GM10266 (cell line): ENCODE results near the gene TRMT61B.

ENCODE experiments used
- DNase-seq: peaks from one replicate; pipeline ENCODE4 v3.0.0; 2012; ENCODE audit errors: extremely low spot score
- TF ChIP-seq, protein P1 (sequence below): IDR thresholded peaks from 2 replicates; pipeline ENCODE4 v1.5.1; 2012; ENCODE audit warnings: mild to moderate bottlenecking, low read depth; ENCODE audit not compliant: control insufficient read depth, insufficient read depth; ENCODE audit errors: missing control alignments

Gene TRMT61B

DNA sequence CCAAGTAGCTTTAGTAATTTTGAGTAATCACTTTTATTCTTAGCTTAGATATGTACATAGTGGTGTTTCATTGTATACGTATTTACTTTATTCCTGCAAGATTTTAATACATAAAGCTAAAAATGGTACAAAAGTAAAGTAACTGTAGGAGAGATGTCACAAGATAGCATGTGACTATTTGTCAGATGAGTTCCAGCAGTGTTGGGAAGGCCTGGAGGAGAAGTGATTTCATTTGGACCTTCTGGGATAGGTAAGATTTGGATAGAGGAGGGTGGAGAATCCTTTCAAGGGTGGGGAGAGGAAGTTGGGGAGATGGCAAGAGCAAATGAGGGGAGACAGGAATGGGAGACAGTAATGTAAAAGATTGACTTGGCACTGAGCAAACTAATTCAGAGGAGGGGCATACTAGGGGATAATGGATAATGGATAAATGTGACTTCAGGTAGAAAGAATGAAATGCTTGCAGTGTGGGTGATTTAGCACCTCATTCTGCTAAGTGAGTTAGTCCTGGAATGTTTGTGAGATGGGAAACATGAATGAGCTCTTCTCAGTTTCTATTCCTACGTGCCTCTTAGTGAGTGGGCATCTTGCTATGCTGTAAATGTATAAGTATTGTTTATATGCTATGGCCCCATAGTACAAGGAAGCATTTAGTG, 34.8 kb upstream of the TRMT61B start:
- no peak for DNase-seq
- TF ChIP-seq, protein P1, sequence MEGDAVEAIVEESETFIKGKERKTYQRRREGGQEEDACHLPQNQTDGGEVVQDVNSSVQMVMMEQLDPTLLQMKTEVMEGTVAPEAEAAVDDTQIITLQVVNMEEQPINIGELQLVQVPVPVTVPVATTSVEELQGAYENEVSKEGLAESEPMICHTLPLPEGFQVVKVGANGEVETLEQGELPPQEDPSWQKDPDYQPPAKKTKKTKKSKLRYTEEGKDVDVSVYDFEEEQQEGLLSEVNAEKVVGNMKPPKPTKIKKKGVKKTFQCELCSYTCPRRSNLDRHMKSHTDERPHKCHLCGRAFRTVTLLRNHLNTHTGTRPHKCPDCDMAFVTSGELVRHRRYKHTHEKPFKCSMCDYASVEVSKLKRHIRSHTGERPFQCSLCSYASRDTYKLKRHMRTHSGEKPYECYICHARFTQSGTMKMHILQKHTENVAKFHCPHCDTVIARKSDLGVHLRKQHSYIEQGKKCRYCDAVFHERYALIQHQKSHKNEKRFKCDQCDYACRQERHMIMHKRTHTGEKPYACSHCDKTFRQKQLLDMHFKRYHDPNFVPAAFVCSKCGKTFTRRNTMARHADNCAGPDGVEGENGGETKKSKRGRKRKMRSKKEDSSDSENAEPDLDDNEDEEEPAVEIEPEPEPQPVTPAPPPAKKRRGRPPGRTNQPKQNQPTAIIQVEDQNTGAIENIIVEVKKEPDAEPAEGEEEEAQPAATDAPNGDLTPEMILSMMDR = no peak

- TF ChIP-seq, protein P1 = no peak
- DNase-seq = no peak
Measured at GRCh38 chr2:28904295-28904694, 34.2 kb upstream of the TRMT61B start.

DNA sequence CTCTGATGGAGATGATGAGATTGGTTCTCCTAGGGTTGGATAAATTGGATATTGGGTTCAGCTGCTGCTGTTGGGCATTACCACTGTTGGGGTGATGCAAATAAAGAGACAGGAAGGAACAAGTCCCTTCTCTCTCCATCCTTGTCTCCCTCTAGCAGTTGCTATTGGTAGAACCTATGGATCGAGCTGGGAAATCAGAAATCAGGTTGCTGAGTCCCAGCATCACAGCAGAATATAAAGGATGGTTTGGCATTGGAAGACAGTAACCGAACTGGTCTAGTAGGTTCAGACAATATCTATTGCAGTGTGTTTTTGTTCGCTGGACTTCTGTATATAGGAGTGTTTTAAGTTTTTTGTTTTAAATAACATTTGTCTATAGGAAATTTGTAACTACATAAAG, 32.5 kb upstream of the TRMT61B start:
- no peak for DNase-seq
- TF ChIP-seq, protein P1 = no peak

GRCh38 chr2:28901841-28902240, 31.7 kb upstream of the TRMT61B start:
- DNase-seq = no peak
- TF ChIP-seq, protein P1 = no peak

DNA sequence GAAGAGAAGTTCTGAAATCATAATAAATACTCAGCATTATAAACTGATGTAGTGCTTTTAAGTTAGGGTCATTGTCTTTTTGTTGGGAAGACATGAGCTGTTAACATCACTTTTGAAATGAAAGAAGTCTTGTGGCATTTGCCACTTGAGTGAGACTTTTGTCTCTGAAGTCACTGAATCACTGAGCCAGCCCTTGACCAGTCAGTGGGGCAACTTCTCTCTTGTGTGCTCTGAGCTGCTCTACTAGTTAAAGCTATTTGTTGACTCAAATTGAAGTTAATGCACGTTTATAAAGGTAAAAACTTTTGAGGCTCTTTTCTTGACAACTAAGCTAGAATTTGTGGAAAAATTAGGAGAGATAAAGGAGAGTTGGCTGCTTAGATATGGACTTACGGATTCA, 31.1 kb upstream of the TRMT61B start:
- TF ChIP-seq, protein P1 = no peak
- DNase-seq = no peak

DNA sequence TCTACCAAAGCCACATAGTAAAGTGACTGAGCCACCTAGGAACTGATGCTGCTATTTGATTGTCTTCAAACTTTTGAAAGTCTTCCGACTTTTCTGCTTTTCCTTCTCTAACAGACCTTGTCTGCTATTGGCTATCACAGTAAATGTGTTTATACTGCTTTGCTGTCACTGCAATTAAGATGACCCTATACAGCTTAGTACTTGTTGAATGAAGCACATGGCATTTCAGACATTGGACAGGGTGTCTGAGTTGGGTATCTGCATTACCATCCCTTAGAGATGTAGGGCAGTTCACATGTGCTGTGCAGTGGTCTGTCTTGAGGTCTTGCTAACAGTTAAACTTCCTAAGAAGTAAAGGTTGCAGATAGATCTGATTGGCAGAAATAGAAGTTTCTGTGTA, 27.9 kb upstream of the TRMT61B start:
- DNase-seq = no peak
- TF ChIP-seq, protein P1 = no peak

DNA sequence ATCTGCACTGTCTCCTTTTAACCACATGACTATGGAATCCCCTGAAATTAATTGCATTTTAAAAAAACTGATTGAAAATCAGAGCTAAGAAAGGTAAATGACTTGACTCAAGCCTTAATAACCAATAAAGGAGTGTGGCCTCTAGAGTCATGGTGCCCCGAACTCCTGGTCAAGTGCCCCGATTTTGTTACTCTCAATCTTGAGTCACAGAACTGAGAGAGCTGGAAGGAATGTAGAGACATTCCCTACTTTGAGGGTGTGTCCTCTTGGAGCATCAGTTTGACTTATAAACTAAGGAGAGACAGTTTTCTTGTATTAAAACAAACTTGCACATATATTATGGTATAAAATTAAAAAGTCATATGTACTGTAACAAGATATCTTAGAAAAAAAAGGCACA, 26.8 kb upstream of the TRMT61B start:
- TF ChIP-seq, protein P1 = no peak
- DNase-seq = no peak
